Measurements from ENCODE around the gene FBLN2.

DNA sequence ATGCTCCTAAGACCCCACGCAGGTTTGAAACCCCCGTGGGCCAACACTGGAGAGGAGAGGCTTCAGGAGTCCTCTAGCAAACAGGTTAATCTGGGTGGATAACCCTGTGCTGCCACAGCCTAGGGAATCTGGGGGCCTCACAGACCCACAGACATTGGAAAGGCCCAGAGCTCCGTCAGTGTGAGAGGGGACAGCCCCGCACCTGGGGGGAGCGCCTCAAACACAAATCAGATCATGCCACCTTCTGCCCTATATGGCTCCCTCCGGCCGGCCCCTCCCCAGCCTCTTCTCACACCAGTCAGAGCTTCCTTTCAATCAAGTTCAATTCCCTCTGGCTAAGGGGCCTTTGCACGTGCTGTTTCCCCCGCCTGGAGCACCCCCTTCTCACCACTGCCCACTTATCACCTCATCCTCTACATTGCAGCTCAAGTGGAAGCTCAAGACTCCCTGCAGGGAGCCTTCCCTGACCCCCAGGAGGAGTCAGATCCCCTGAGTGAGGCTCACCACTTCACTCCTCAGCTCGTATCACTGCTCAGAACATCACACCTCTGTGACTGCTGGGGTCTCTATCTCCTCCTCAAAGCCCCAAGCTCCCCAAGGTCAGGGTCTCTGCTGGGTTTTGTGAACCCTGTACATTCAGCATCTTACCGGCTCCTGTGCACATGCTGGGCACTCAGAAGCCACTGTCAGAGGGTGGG, 24.1 kb downstream of the FBLN2 start:
- TF ChIP-seq EZH2phosphoT487 (IDR thresholded peaks at IDR 0.05; ENCODE audit: borderline replicate concordance, low read length) (no peak), EZH2 (IDR thresholded peaks at IDR 0.05; ENCODE audit: low read length, unreplicated experiment) (no peak)
- TF ChIP-seq, protein P1, sequence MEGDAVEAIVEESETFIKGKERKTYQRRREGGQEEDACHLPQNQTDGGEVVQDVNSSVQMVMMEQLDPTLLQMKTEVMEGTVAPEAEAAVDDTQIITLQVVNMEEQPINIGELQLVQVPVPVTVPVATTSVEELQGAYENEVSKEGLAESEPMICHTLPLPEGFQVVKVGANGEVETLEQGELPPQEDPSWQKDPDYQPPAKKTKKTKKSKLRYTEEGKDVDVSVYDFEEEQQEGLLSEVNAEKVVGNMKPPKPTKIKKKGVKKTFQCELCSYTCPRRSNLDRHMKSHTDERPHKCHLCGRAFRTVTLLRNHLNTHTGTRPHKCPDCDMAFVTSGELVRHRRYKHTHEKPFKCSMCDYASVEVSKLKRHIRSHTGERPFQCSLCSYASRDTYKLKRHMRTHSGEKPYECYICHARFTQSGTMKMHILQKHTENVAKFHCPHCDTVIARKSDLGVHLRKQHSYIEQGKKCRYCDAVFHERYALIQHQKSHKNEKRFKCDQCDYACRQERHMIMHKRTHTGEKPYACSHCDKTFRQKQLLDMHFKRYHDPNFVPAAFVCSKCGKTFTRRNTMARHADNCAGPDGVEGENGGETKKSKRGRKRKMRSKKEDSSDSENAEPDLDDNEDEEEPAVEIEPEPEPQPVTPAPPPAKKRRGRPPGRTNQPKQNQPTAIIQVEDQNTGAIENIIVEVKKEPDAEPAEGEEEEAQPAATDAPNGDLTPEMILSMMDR (conservative IDR thresholded peaks at IDR 0.05; ENCODE audit: low read depth, low read length), result no peak

Data from PC-3 (cell line).